ENCODE data around the gene FAM227B.
"Not testable (repeated sequence)": the region's sequence is repeated elsewhere in the genome, so short reads cannot be mapped to it uniquely, and the experiment has no call there.

Gene FAM227B

DNA sequence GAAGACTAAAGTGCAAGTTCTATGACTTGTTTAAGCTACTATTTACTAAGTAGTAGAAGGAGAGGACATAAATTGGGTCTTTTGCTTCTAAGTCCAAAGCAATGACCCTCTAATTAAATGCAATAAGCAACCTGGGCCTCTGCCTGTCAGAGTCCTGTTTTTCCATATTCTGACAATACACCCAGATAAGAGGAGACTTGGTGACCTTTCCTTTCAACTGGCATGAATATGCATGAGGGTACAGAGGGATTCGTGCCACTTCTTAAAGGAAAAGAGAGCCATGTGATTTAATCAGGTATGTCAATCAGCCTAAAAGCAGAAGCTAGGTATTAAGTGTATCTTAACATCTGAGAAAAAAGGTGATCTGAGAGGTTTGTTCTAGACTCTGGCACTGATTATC is 248.3 kb downstream of the FAM227B start:
- no peak for DNase-seq (ENCODE audit: low read depth)

DNA sequence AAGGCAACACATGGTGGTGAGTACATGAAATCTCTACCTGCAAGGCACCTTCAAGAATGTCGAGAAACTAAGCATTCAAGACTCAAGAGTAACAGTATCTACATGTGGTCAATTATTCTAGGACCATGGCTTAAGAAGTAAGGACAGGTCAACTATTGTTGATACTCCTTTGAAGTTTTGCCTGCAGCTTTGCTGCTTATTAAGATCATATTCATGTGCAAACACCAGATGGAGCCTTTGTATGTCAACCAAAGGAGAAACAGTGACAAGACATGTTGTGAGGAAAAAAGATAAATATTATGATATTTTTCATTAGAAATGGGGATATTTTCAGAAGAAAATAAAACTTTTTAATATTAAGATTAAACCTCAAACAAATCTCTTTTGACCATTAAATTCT is 249.8 kb downstream of the FAM227B start:
- DNase-seq (ENCODE audit: low read depth): peak; percentile 2

DNA sequence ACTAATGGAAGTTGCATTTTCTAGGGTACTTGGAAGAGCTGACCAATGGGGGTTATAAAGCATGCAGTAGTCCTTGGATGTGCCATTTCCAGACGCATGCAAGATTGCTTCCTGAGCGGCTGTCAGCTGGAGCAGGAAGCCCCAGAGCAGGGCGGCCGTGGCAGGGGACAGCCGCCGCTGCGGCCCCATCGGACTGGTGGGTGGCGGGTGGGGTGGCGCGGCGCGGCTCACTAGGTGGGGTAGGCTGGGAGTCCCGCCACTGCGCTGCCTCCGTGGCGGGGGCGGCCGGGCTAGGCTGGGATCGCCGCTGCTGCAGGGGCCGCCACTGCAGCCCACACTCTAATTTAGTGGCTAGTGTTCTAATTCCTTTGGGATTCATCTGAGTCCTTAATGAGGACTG is 254.1 kb downstream of the FAM227B start:
- DNase-seq (ENCODE audit: low read depth): no peak

DNA sequence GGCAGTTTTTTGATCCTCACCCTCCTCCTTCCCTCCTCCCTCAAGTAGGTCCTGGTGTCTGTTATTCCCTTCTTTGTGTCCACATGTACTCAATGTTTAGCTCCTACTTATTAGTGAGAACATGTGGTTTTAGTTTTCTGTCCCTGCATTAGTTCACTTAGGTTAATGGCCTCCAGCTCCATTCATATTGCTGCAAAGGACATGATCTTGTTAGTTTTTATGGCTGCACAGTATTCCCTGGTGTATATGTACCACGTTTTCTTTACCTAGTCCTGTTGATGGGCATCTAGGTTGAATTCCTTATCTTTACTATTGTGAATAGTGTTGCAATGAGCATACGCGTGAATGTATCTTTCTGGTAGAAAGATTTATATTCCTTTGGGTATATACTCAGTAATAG is 259.2 kb downstream of the FAM227B start:
- DNase-seq (ENCODE audit: low read depth): no peak

DNA sequence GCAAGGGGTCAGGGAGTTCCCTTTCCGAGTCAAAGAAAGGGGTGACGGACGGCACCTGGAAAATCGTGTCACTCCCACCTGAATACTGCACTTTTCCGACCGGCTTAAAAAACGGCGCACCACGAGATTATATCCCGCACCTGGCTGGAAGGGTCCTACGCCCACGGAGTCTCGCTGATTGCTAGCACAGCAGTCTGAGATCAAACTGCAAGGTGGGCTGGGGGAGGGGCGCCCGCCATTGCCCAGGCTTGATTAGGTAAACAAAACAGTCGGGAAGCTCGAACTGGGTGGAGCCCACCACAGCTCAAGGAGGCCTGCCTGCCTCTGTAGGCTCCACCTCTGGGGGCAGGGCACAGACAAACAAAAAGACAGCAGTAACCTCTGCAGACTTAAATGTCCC is 266.2 kb downstream of the FAM227B start:
- DNase-seq (ENCODE audit: low read depth): not testable (repeated sequence)

DNA sequence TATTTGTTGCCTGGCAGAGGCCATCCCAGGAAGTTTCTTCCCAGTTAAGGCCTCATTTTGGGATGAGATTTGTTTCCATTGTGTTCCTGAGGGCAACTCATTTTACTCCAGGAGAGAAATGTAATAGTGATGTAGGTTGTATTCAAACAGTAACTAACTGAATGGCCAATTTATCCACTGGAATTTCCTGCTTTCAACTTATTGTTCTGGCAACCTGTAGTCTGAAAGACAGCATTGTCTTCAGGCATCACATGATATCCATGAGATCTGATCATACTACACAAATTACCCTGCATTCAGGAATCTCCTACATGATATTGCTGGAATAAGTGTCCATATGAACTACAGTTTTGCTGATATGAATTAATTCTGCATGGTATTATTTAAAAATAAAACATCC is 277.1 kb downstream of the FAM227B start:
- no peak for DNase-seq (ENCODE audit: low read depth)

DNA sequence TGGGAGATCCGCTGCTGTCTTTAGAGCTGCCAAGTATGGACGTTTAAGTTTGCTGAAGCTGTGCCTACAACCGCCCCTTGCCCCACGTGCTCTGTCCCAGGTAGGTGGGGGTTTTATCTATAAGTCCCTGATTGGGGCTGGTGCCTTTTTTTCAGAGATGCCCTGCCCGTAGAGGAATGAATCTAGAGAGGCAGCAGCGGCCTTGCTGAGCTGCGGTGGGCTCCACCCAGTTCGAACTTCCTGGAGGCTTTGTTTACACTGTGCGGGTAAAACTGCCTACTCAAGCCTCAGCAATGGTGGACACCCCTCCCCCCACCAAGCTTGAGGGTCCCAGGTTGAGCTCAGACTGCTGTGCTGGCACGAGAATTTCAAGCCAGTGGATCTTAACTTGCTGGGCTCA is 281.0 kb downstream of the FAM227B start:
- DNase-seq (ENCODE audit: low read depth): peak; percentile 32

DNA sequence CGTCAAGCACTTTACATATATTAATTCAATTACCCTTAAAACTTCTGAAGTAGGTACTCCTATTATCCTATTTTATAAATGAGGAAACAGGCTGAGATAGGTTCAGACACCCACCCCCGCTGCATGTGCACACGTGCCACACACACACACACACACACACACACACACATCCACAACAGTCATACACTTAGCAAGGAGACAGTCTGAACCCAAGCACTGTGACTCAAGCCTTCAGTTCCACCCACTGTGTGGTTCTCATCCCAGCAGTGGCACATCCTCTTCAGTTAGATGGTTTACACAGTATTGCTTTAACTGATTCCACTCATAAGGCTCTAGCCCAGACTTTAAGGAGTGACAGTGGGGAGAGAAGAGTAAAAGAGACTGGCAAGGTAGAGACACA is 288.7 kb downstream of the FAM227B start:
- DNase-seq (ENCODE audit: low read depth): no peak

DNA sequence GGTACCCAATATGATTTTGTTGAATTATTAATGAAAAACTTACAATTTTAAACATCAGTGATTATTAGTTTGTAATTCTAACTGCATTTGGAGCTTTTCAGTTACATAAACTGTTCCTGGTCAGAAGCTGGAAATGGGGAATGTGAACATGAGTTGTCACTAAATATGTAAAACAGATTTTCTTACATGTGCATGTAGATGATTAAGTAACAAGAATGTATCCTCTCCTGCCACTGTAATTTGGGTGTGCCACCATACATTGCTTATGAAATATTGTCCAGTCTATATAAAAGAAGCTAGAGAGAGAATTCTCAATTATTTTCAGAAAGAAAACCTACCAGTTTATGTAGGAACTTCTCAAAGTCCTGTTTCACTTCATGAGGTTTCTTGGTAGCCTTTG is 289.2 kb downstream of the FAM227B start:
- no peak for DNase-seq (ENCODE audit: low read depth)

DNA sequence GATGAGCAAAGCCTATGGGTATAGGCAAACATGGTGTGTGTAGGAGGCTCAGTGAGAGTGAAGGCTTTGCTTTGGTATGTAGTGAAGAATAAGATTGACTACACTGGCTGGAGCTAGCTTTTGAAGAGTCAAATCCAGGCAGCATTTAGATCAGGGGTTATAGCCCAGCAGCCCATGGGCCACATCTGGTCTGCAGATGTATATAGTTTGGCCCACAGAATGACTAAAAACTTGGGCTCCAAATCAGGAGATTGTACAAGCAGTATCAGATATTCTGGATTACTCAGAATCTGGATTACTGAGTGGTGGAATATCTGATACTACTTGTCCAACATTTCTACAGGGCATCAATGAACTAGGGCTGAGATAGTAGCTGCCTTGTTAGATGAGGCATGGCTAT is 290.5 kb downstream of the FAM227B start:
- DNase-seq (ENCODE audit: low read depth): no peak

DNA sequence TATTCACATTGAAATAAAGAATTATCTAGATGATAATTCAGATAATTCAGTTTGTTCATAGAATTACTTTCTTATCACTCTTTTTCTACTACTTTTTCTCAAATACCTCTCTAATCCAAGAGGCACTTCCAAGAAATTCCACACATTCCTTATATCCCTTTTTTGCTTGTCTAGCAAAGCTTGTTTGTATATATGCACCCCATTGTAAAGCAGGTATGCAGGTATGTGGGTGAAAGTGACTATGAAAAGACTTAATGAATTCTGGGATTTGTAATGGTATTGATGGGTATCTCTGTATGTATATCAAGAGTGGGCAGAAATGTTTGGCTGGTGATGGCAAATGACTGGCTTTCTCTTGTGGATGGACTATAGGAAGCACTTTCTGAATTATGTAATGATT is 291.7 kb downstream of the FAM227B start:
- DNase-seq (ENCODE audit: low read depth): no peak

DNA sequence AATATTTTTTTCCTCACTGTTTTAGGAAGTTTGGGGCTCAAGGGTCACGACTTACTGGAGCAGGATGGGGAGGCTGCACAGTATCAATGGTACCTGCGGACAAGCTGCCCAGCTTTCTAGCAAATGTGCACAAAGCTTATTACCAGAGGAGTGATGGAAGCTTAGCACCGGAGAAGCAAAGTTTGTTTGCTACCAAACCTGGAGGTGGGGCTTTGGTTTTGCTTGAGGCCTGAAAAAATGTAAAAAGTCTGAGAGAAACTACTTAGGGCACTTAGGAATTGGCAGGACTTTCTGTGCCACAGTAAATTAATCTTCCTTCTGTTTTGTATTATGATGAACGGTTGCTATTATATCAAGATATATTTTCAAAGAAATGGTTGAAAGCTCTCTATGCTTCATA is 292.7 kb downstream of the FAM227B start:
- no peak for DNase-seq (ENCODE audit: low read depth)

DNA sequence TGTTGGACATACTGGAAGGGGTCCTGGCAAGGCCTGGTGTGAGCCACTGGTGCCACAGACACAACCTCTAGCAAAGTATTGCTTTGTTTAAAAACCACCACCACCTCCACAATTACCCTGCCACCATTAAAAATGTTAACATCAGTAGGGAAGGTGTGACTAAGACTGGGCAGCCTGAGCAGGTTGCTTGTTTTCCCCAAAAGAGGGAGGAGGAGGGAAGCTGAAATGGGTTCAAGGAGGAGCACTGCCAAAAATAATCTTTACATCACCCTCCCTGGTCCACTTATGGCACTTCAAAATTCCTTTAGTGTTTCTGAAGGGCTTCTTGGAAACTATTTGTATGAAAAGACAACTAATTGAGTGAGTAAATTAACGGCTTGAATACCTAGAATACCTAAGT is 297.4 kb downstream of the FAM227B start:
- no peak for DNase-seq (ENCODE audit: low read depth)

DNA sequence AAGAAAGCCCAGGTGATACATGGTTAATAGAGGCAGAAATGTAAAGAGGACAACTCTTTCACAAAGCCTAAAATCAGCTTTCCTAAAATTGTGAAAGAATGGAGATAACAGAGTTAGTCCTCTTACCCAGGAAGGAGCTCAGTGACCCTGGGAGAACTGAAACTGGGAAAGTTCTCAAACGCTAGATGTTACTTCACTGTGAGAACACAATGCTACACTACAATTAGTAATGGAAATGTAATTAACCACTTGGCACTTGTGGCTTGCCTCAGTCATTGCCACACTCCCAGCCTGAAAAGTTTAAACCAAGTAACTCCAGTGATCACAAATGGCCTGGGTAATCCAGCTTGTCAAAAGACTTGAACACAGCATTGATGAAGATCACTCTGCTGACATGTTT is 300.3 kb downstream of the FAM227B start:
- no peak for DNase-seq (ENCODE audit: low read depth)

DNA sequence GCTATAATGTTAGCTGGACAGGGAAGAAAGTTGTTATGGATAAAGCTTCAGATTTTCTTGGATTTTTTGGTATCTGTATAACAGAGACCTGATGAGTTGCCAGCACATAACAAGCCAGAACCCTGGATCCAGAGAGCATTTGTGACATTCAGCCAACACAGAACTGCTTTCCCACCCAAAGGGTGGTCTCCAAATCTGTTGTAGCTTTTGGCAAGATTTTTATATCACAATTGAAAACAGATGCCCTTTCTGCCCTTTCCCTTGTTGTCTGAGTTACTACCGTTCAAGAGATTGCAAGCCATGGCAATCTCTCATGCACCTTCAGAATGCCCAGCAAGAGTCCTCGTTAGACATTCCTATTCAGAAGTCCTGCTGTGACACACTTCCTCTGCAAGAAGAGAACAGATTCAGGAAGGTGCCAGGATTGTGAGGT is 305.2 kb downstream of the FAM227B start:
- DNase-seq (ENCODE audit: low read depth): no peak

DNA sequence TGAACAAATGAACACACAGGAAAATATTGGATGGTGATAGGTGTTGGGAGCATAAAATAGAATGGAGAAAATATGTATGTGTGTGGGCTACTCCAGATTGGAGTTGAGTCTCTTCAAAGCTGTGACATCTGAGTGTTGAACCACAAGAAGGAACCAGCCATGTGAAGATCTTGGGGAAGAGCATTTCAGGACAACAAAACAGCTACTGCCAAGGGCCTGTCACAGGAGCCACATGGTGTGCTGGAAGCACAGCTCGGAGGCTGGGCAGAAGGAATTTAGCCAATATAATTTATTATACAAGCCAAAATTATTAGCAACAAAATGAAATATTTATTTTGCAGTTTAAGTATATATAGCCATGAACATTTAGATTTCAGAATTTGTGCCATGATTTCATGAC is 305.9 kb downstream of the FAM227B start:
- no peak for DNase-seq (ENCODE audit: low read depth)

DNA sequence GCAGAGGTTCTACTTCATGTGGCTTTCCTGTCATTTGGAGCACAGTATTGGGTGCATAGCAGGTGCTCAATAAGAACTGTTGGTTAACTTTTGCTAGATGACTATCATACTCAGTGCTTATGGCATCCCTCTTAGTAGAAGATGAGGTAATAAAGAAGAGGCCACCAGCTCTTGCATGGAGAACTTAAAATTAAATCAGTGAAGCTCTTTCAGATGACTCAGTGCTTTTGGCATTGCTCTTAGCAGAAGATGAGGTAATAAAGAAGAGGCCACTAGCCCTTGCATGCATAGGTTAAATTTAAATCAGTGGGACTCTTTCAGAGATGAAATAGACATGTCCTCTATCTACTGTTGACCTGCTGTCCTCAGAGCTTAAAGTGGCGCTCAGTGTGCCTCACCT is 307.0 kb downstream of the FAM227B start:
- no peak for DNase-seq (ENCODE audit: low read depth)

DNA sequence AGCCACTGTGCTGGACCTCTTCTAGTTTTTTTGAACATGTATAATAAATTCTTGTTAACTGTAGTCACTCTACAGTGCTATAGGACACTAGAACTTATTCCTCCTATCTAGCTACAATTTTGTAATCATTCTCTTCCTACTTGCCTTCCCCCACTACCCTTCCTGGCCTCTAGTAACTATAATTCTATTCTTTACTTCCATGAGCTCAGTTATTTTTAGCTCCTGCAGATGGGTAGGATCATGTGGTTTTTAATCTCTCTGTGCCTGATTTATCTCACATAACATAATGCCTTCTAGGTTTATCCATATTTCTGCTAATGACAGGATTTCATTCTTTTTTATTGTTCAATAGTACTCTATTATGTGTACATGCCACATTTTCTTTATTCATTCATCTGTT is 310.7 kb downstream of the FAM227B start:
- DNase-seq (ENCODE audit: low read depth): no peak

DNA sequence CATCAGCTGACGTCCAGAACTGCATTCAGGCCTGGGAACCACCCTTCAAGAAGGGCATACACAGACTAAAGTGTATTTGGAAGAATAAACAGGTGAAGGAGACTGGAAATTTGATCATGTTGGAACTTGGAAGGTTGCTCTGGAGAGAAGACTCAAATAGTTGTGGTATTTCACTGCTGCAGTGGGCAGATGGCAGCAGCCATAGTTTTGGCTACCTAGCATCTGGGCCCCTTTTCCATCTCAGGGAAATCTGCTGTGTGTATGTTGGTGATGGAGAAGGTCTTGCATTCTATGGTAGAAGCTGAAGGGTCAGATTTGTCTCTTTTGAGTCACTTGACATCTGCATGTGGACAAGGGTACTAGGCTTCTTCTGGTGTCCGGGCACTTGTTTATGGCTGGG is 311.9 kb downstream of the FAM227B start:
- no peak for DNase-seq (ENCODE audit: low read depth)

DNA sequence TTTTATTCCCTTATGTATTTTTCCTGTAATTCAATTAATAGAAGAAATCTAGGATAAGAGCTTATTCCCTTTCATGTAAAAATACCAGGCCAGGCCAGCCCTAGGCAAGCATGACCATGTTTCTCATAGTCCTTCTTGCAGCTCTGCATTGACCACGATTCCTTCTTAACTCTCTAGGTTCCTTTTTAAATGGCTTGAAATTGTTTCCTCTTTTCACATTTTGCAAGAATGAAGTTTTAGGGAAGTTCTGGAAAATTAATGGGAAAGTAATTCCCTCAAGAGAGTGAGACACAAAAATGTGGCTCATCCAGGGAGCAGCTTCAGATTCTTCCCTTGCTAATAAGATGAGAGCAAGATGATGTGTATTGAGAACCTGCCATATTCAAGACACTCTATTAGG is 314.1 kb downstream of the FAM227B start:
- no peak for DNase-seq (ENCODE audit: low read depth)

DNA sequence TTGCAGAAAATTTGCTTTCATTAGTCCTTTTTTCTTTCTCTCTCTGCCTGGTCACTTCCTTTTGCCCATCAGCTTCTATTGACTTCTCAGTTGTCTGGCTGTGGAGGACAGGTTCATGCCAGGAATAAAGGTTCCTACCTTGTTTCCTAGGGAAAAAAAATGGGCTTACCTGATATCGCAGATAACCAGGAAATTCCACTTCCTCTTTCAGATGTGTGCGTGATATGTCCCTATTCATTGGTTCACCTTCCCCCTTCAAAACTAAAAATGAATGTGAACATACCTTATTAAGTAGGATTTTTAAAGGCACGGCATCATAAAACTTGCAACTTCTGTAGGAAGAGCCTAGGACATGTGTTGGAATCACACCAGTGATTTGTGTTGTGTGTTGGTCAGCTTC is 317.6 kb downstream of the FAM227B start:
- DNase-seq (ENCODE audit: low read depth): no peak

DNA sequence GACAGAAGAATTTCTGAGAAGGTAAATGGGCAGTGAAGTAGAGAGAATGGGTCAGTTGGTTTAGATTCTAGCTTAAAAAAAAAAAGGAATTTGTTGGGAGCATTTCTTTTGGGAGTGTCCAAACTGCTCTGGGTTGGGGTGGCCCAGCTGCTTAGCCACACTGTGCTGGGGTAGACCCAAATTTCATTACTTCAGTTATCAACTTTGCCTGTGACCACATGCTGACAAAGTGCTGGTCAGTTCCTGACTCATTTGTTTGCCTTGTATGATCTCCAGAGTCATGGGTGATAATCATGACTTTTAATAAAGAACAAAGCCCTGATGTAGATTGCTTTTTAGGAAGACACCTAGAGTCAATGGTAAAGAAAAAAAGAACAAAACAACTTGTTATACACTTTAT is 319.1 kb downstream of the FAM227B start:
- no peak for DNase-seq (ENCODE audit: low read depth)

DNA sequence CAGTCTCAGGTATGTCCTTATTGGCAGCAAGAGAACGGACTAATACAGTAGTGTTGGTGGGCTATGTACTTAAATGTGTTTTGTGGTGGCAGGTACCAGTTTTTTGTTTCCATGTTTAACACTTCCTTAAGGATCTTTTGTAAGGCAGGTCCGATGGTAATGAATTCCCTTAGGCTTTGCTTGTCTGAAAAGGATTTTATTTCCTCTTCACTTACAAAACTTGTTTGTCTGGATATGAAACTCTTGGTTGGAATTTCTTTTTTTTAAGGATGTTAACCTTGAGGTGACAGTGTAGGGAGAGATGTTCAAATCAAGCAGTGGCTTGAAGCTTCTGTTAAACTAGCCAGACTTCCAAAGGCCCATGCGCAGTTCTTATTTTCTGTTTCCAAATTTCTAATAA is 319.8 kb downstream of the FAM227B start:
- DNase-seq (ENCODE audit: low read depth): no peak

DNA sequence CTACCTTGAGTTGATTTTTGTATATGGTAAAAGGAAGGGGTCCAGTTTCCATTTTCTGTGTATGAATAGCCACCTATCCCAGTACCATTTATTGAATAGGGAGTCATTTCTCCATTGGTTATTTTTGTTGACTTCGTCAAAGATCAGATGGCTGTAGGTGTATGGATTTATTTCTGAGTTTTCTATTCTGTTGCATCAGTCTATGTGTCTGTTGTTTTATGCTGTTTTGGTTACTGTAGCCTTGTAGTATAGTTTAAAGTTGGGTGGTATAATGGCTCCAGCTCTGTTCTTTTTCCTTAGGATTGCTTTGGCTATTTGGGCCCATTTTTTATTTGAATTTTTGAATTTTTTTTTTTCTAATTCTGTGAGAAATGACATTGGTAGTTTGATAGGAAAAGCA is 323.0 kb downstream of the FAM227B start:
- no peak for DNase-seq (ENCODE audit: low read depth)

DNA sequence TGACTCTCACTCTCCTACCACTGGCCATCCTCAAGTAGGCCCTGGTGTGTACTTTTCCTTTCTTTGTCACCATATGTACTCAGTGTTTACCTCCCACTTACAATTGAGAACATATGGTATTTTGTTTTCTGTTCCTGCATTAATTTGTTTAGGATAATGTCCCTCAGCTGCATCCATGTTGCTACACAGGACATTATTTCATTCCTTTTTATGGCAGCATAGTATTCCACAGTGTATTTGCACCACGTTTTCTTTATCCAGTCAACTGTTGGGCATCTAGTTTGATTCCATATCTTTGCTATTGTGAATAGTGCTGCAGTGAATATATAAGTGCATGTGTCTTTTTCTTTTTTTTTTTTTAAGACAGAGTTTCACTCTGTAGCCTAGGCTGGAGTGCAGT is 324.4 kb downstream of the FAM227B start:
- no peak for DNase-seq (ENCODE audit: low read depth)

All from CMK (cell line).